HepG2 (cell line): Measurements from ENCODE around the gene ACVR1B.

Source experiments
- POLR2AphosphoS5 ChIP-seq: IDR thresholded peaks from 2 replicates; pipeline ENCODE4 v1.6.1; 2012; ENCODE audit warnings: low read depth, low read length
- RARG ChIP-seq: sonication (generic); formaldehyde crosslinking; IDR thresholded peaks from 2 replicates; pipeline ENCODE4 v1.4.0; 2020; ENCODE audit warnings: low read depth, mild to moderate bottlenecking, missing genetic modification reagents
- SPEN ChIP-seq: sonication (generic); formaldehyde crosslinking; IDR thresholded peaks from 2 replicates; pipeline ENCODE4 v1.5.1; 2020; ENCODE audit warnings: low read depth, mild to moderate bottlenecking, missing genetic modification reagents
- ZNF564 ChIP-seq: sonication (generic); formaldehyde crosslinking; IDR thresholded peaks from 2 replicates; pipeline ENCODE4 v1.8.1; 2023; ENCODE audit warnings: mild to moderate bottlenecking, missing genetic modification reagents
- ZNF589 ChIP-seq: sonication (generic); formaldehyde crosslinking; conservative IDR thresholded peaks from 2 replicates; pipeline ENCODE4 v1.8.0; 2022; ENCODE audit warnings: mild to moderate bottlenecking, moderate library complexity, missing genetic modification reagents
- TF ChIP-seq, protein P1 (sequence below): sonication (generic); formaldehyde crosslinking; IDR thresholded peaks from 2 replicates; pipeline ENCODE4 v1.4.0; 2020; ENCODE audit warnings: mild to moderate bottlenecking, missing genetic modification reagents
- TF ChIP-seq, protein P2 (sequence below): sonication (generic); formaldehyde crosslinking; IDR thresholded peaks from 2 replicates; pipeline ENCODE4 v1.5.0; 2020; ENCODE audit warnings: mild to moderate bottlenecking, missing genetic modification reagents, moderate library complexity
- TF ChIP-seq, protein P3 (sequence below): sonication (generic); formaldehyde crosslinking; IDR thresholded peaks from 2 replicates; pipeline ENCODE4 v1.4.0; 2020; ENCODE audit warnings: missing genetic modification reagents

DNA sequence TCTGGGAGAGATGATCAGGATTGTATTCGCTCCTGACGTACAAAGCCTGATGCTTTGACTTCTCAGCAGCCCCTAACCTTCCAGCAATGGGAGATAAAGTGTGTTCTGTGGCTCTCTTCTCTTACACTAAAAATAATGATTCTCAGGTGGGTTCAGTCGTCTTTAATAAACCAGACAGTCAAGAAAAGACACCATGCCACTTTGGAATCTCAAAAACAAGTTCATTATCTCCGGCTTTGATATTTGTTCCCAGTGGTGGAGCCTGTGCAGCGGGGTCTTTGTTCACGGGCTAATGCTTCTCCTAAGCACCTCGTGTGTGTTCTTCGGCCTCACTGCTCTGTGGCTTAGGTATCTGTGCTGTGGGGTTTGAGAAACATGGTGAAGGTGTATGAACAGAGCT lies 1.6 kb downstream of the ACVR1B start:
- TF ChIP-seq, protein P1, sequence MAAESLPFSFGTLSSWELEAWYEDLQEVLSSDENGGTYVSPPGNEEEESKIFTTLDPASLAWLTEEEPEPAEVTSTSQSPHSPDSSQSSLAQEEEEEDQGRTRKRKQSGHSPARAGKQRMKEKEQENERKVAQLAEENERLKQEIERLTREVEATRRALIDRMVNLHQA (CRISPR knock-in tag): no peak
- TF ChIP-seq RARG (CRISPR knock-in tag) (no peak), ZNF589 (CRISPR knock-in tag) (no peak), ZNF564 (CRISPR knock-in tag) (no peak), SPEN (CRISPR knock-in tag) (no peak), POLR2AphosphoS5 (no peak)
- TF ChIP-seq, protein P2, sequence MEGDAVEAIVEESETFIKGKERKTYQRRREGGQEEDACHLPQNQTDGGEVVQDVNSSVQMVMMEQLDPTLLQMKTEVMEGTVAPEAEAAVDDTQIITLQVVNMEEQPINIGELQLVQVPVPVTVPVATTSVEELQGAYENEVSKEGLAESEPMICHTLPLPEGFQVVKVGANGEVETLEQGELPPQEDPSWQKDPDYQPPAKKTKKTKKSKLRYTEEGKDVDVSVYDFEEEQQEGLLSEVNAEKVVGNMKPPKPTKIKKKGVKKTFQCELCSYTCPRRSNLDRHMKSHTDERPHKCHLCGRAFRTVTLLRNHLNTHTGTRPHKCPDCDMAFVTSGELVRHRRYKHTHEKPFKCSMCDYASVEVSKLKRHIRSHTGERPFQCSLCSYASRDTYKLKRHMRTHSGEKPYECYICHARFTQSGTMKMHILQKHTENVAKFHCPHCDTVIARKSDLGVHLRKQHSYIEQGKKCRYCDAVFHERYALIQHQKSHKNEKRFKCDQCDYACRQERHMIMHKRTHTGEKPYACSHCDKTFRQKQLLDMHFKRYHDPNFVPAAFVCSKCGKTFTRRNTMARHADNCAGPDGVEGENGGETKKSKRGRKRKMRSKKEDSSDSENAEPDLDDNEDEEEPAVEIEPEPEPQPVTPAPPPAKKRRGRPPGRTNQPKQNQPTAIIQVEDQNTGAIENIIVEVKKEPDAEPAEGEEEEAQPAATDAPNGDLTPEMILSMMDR: no peak
- TF ChIP-seq, protein P3, sequence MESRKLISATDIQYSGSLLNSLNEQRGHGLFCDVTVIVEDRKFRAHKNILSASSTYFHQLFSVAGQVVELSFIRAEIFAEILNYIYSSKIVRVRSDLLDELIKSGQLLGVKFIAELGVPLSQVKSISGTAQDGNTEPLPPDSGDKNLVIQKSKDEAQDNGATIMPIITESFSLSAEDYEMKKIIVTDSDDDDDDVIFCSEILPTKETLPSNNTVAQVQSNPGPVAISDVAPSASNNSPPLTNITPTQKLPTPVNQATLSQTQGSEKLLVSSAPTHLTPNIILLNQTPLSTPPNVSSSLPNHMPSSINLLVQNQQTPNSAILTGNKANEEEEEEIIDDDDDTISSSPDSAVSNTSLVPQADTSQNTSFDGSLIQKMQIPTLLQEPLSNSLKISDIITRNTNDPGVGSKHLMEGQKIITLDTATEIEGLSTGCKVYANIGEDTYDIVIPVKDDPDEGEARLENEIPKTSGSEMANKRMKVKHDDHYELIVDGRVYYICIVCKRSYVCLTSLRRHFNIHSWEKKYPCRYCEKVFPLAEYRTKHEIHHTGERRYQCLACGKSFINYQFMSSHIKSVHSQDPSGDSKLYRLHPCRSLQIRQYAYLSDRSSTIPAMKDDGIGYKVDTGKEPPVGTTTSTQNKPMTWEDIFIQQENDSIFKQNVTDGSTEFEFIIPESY (CRISPR knock-in tag): no peak
